HG02943 (cell line): Measurements from ENCODE around the gene ADCY6.
"Not testable (repeated sequence)": the region's sequence is repeated elsewhere in the genome, so short reads cannot be mapped to it uniquely, and the experiment has no call there.

Source experiments
- ATAC-seq: cut with Tn5 transposase; IDR thresholded peaks from one replicate; pipeline ENCODE4 v1.9.1; 2021; ENCODE audit warnings: mild to moderate bottlenecking, low read depth, moderate library complexity; ENCODE audit not compliant: unreplicated experiment

The ADCY6 gene

DNA sequence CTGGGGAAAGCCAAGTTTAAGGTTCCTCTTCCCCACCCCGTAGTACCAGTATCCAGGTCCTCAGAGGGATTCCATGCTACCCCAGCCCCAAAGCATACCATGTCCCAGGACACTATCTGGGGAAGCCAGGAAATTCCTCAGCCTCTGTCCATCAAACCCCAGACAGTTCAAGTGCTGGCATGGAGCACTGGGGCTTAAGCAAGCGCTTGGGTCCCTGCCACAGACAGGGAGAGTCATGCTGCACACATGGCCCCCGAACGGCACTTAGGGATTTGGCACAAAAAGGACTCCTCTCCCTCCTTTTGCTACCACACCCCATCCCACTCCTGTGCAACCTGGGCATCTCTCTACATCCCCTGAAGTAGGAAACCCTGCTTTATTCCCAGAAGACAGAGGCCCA lies 21.8 kb downstream of the ADCY6 start:
- no peak for ATAC-seq

DNA sequence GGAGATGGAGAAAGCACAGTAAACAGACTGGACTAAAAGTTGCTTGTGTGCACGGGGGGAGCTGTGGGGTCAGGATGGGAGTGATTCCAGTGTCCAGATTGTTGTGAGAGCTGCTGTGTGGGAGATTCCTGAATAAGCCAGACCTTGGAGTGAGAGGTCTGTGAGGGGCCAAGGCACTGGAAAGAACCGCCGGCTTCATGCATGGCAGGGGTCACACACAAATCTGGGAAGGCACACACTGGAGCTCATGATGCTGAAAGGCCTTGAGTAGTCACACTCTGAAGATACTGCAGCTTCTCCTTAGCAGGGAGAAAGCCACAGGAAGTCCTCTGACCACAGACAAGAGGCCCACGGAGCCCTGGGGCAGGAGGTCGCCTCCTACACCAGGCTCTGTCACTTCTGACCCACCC lies 23.1 kb downstream of the ADCY6 start:
- no peak for ATAC-seq

- no peak for ATAC-seq
These were observed 24.4 kb downstream of the ADCY6 start for GRCh38 chr12:48764521-48764920.

- no peak for ATAC-seq
These were observed 30.2 kb downstream of the ADCY6 start for GRCh38 chr12:48758737-48759136.

DNA sequence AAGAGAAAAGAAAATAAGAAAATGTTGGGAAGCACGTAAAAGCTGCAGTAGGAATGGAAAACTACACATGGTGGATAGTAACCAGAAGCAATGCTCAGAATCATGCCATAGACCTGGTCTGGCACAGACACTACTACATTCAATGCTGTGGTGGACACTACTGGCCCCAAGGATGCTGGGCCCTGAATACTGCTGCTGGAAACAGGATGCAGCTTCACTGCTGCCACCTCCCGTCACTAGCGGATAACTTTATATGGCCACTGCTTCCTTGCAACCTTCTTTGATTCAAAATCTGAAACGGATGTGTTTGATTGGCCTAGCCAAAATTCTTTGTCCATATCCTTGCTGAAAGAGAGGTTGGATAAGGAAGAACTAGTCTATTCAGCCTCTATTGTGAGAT lies 30.7 kb downstream of the ADCY6 start:
- no peak for ATAC-seq

DNA sequence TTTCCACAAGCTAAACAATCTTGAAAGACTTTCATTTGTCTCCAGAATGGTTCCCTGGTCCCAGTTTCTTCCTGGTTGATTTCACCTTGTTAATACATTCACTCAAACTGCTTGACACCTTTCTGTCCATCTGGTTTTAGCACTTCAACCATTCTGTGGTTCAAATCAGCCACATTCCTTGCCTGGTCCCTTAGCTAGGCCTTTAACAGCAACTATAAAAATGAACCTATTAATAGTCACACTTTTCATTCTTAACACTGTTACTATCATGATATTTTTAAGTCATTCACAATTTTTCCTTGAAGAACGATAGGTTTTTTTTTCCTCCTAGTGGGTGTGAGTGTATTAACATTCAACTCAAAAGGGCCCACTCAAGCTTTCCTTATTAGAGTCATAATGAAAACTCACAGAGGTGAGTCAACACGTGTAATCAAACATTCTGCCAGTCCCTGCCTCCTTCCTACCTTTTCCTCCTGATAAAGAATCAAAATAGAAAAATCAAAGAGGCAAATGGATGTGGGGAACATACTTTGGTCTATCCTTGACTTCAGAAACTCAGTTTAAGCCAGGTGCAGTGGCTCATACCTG lies 38.0 kb downstream of the ADCY6 start:
- ATAC-seq, result no peak

DNA sequence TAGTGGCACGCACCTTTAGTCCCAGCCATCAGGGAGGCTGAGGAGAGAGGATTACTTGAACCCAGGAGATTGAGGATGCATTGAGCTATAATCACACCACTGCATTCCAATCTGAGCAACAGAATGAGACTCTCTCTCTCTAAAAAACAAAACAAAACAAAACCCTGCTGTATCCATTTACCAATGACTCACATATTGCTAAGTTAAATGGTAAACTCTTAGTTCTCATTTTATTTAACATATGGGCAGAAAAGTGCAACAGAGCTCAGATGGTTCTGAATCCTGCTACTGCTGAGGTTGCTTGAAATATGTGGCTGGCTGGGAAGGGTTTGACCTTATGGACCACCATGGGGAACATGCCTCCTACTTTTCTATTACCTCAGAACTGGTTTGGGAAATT lies 38.7 kb downstream of the ADCY6 start:
- ATAC-seq, result no peak

DNA sequence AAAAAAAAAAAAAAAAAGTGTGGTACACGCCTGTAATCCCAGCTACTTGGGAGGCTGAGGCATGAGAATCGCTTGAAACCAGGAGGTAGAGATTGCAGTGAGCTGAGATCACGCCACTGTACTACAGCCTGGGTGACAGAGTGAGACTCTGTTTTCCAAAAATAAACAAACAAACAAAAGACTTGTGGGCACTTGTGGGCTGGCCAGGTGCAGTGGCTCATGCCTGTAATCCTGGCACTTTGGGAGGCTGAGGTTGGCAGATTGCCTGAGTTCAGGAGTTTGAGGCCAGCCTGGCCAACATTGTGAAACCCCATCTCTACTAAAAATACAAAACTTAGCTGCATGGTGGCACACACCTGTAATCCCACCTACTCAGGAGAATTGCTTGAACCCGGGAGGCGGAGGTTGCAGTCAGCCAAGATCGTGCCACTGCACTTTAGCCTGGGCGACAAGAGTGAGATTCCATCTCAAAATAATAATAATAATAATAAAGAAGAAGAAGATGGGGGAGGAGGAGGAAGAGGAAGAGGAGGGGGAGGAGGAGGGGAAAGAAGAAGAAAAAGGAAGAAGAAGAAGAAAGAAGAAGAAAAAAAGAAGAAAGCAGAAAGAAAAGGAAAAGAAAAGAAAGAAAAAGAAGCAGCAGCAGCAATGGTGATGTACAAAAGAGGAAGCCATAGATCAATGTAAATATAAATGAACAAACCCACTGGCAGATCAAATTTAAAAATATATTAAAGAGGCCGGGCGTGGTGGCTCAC lies 44.5 kb downstream of the ADCY6 start:
- ATAC-seq, result no peak

- ATAC-seq, result no peak
These were observed 49.1 kb downstream of the ADCY6 start for GRCh38 chr12:48739618-48740269.

DNA sequence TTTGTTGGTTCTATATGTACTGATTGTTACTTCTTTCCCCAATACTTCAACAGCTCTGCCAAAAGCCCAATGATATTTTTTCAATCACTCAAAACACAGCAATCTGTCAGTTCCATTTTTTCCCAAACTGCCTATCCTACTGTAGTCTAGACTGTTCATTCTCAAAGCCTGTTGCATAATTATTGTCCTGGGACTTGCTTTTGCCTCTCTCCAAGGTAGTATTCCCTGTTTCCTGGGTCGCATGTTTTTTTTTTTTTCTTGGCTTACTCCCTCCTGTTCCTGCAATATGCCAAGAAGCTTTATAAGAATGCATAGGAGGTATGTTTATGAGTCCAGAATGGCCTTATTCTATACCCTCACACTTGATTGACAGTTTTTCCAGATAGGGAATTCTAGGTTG lies 52.4 kb downstream of the ADCY6 start:
- ATAC-seq, result no peak

DNA sequence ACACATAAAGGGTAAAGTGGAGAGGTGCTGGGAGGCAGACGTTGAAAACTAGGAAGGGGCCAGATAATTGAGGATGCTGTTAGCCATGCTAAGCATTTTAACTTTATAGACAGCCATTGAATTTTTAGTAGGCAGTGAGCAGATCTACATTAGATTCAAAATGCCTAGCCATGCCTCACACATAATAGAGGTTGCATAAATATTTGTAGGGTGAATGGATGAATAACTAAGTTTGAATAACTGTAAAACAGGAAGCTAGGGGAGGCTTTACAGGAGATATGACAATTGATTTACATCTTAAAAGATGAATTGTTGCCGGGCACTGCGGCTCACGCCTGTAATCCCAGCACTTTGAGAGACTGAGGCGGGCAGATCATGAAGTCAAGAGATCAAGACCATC lies 60.1 kb downstream of the ADCY6 start:
- no peak for ATAC-seq

GRCh38 chr12:48720737-48721136 lies 68.2 kb downstream of the ADCY6 start:
- ATAC-seq, result not testable (repeated sequence)

DNA sequence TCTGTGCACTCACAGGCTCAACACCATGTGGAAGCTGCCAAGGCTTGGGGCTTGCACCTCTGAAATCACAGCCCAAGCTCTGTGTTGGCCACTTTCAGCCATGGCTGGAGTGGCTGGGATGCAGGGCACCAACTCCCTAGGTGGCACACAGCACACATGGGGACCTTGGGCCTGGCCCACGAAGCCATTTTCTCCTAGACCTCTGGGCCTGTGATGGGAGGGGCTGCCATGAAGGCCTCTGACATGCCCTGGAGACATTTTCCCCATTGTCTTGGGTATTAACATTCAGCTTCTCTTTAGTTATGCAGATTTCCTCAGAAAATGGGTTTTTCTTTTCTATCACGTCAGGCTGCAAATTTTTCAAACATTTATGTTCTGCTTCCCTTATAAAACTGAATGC lies 68.7 kb downstream of the ADCY6 start:
- ATAC-seq, result not testable (repeated sequence)

DNA sequence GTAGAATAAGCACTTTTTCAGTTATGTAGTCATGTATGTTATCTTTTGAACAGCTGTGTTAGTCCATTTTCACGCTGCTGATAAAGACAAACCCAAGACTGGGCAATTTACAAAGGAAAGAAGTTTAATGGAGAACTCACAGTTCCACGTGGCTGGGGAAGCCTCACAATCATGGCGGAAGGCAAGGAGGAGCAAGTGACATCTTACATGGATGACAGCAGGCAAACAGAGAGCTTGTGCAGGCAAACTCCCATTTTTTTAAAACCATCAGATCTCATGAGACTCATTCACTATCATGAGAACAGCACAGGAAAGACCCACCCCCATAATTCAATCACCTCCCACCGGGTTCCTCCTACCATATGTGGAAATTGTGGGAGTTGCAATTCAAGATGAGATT lies 69.9 kb downstream of the ADCY6 start:
- not testable (repeated sequence) for ATAC-seq

GRCh38 chr12:48717252-48717695 lies 71.6 kb downstream of the ADCY6 start:
- no peak for ATAC-seq

GRCh38 chr12:48716493-48717251 lies 72.2 kb downstream of the ADCY6 start, which contains the start of gene CCNT1:
TSS of gene CCNT1 (minus strand) at chr12:48716707. CDS start at chr12:48716675, 32 bp downstream.
- peak; percentile 98 for ATAC-seq
